Retinal pigment epithelial cell (primary cell): ENCODE results near the gene CRYZ.
A peak's percentile ranks its signal among the peaks of the same experiment; 100 is the strongest.

Experiments
- DNase-seq: peaks from one replicate; pipeline ENCODE4 v3.0.0-alpha.2; 2010; ENCODE audit warnings: low read depth
- H3K4me3 ChIP-seq: 2 replicates; pipeline ENCODE4 v1.5.1; 2011; ENCODE audit warnings: mild to moderate bottlenecking, low read length, control low read depth, moderate library complexity
- TF ChIP-seq, protein P1 (sequence below): conservative IDR thresholded peaks from 2 replicates; pipeline ENCODE4 v1.5.1; 2011; ENCODE audit warnings: low read depth, low read length, control low read depth, inconsistent platforms

CRYZ gene, protein sequence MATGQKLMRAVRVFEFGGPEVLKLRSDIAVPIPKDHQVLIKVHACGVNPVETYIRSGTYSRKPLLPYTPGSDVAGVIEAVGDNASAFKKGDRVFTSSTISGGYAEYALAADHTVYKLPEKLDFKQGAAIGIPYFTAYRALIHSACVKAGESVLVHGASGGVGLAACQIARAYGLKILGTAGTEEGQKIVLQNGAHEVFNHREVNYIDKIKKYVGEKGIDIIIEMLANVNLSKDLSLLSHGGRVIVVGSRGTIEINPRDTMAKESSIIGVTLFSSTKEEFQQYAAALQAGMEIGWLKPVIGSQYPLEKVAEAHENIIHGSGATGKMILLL

GRCh38 chr1:74732960-74733603 is at the start of gene CRYZ, which contains the start of gene TYW3:
TSS of gene CRYZ (minus strand) at chr1:74733050. CDS start at chr1:74724821, 8,229 bp downstream.
TSS of gene TYW3 (plus strand) at chr1:74733152. CDS start at chr1:74733245, 93 bp downstream.
- TF ChIP-seq, protein P1, sequence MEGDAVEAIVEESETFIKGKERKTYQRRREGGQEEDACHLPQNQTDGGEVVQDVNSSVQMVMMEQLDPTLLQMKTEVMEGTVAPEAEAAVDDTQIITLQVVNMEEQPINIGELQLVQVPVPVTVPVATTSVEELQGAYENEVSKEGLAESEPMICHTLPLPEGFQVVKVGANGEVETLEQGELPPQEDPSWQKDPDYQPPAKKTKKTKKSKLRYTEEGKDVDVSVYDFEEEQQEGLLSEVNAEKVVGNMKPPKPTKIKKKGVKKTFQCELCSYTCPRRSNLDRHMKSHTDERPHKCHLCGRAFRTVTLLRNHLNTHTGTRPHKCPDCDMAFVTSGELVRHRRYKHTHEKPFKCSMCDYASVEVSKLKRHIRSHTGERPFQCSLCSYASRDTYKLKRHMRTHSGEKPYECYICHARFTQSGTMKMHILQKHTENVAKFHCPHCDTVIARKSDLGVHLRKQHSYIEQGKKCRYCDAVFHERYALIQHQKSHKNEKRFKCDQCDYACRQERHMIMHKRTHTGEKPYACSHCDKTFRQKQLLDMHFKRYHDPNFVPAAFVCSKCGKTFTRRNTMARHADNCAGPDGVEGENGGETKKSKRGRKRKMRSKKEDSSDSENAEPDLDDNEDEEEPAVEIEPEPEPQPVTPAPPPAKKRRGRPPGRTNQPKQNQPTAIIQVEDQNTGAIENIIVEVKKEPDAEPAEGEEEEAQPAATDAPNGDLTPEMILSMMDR, result no peak
- DNase-seq, result peak; percentile 66
- H3K4me3 ChIP-seq, result peak within 1 kb of the TSS; percentile 94

GRCh38 chr1:74780594-74780993 is 47.7 kb upstream of the CRYZ start:
- no peak overlapping the region for H3K4me3 ChIP-seq
- DNase-seq, result no peak
- TF ChIP-seq, protein P1, result no peak

GRCh38 chr1:74779750-74780149 is 46.9 kb upstream of the CRYZ start:
- no peak for DNase-seq
- H3K4me3 ChIP-seq, result no peak overlapping the region
- TF ChIP-seq, protein P1, result no peak

- H3K4me3 ChIP-seq, result no peak overlapping the region
- TF ChIP-seq, protein P1, result no peak
- no peak for DNase-seq
These were observed 44.7 kb upstream of the CRYZ start for GRCh38 chr1:74777525-74777924.

DNA sequence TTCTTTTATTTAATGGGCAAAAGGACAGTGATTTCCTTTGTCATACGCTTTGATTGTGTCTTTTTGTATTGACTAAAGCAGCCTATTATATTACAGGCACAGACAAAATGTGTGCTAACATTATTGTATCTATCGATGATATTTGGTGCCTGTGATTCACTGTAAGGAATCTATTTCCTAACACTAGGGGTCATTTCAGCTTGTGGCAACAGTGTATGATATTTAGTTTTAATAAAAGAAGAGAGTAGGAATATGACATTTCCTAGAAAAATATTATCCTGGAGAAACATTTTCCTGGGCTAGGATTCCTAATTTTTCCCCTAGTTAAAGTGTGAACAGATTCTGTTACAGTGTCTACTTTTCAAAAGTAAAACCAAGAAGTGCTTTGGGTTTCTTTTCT is 42.9 kb upstream of the CRYZ start:
- TF ChIP-seq, protein P1, result no peak
- no peak for DNase-seq
- no peak overlapping the region for H3K4me3 ChIP-seq

DNA sequence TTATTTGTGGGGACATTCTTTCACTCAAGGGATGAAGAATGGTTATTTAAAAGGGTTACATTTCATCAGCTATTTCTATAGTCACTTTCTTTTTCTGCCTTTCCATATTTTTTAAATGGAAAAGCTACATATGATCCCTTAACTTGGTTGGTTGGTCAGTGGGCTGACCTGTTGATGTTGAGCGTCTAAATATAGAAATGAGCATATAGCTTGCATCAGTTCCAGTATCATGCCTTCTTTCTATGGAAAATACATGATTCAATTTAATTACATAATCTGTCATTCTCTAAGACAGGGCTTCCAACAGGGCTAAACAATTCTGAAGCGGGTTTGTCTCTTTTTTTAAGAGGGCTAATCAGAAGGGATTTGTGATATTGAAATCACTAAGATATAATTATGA is 40.7 kb upstream of the CRYZ start:
- TF ChIP-seq, protein P1, result no peak
- no peak for DNase-seq

DNA sequence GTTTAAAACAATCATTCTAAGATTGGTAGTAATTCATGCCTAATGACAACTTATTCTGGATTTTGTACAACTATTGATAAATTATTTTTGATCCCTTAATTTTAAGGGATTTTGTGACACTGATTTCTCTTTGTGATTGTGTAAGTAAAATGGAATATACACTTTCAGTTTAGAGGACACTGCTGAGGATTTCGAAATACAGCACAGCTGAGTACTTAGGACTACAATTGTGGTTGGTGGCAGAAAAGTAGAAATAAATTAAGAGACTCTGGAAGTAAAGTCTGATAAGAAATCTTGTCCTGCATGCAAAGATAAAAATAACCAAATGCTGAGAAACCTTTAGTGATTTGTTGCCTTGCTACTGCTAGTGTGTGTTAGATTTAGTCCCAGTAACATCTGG is 40.1 kb upstream of the CRYZ start:
- TF ChIP-seq, protein P1, result no peak
- H3K4me3 ChIP-seq, result no peak overlapping the region
- no peak for DNase-seq

More for the DNA sequence above, 40.7 kb upstream of the CRYZ start:
- H3K4me3 ChIP-seq, result no peak overlapping the region
